Activated CD4-positive, alpha-beta T cell treated with anti-CD3 and anti-CD28 coated beads, Interleukin-2, amount 50 U/mL, for 16 hours (primary cell): Measurements from ENCODE around the gene C9orf78.
A peak's percentile ranks its signal among the peaks of the same experiment; 100 is the strongest.

ENCODE experiments used
- DNase-seq: peaks from one replicate; pipeline ENCODE4 v3.0.0-alpha.2; 2020

C9orf78 gene

GRCh38 chr9:129839324-129840023 is 4.4 kb upstream of the C9orf78 start:
- DNase-seq, result no peak

GRCh38 chr9:129838707-129839259 is 3.7 kb upstream of the C9orf78 start:
- DNase-seq, result peak; percentile 52

- peak; percentile 58 for DNase-seq
These were observed 1.4 kb upstream of the C9orf78 start for GRCh38 chr9:129836311-129837007.

GRCh38 chr9:129835860-129836223 is 767 bp upstream of the C9orf78 start:
- DNase-seq, result no peak

- DNase-seq, result no peak
These were observed 467 bp downstream of the C9orf78 start for GRCh38 chr9:129834489-129835127.

- no peak for DNase-seq
These were observed 2.1 kb downstream of the C9orf78 start for GRCh38 chr9:129832982-129833381.

- no peak for DNase-seq
These were observed 6.1 kb downstream of the C9orf78 start for GRCh38 chr9:129828969-129829368.

- DNase-seq, result no peak
These were observed 7.0 kb downstream of the C9orf78 start for GRCh38 chr9:129828051-129828450.

GRCh38 chr9:129826759-129827158 is 8.3 kb downstream of the C9orf78 start:
- DNase-seq, result no peak

GRCh38 chr9:129826344-129826743 is 8.7 kb downstream of the C9orf78 start:
- DNase-seq, result no peak

- peak; percentile 96 for DNase-seq
These were observed 11.0 kb downstream of the C9orf78 start, which contains the start of gene TOR1A for GRCh38 chr9:129823935-129824601. Gene TOR1A, minus strand, starts transcription at chr9:129824136. Its CDS starts 51 bp downstream, at chr9:129824085.

- DNase-seq, result no peak
These were observed 11.5 kb downstream of the C9orf78 start for GRCh38 chr9:129823542-129823934.

- DNase-seq, result peak; percentile 54
These were observed 12.1 kb downstream of the C9orf78 start for GRCh38 chr9:129822898-129823541.

GRCh38 chr9:129816501-129817435 is 18.3 kb downstream of the C9orf78 start:
- no peak for DNase-seq

- DNase-seq, result no peak
These were observed 19.8 kb downstream of the C9orf78 start for GRCh38 chr9:129815278-129815677.

GRCh38 chr9:129814432-129815223 is 20.4 kb downstream of the C9orf78 start:
- no peak for DNase-seq

- no peak for DNase-seq
These were observed 21.4 kb downstream of the C9orf78 start for GRCh38 chr9:129813661-129814060.

- DNase-seq, result no peak
These were observed 22.7 kb downstream of the C9orf78 start for GRCh38 chr9:129812385-129812784.

GRCh38 chr9:129811967-129812363 is 23.1 kb downstream of the C9orf78 start:
- DNase-seq, result no peak

GRCh38 chr9:129810788-129811187 is 24.3 kb downstream of the C9orf78 start:
- no peak for DNase-seq

- no peak for DNase-seq
These were observed 25.0 kb downstream of the C9orf78 start for GRCh38 chr9:129810116-129810515.
